Measurements from ENCODE around the gene ADRA2B. TPM values are rescaled to one million over a fixed set of nuclear protein-coding genes. Genes with fewer than 3 reads are reported as not detected.
"Not testable (repeated sequence)": the region's sequence is repeated elsewhere in the genome, so short reads cannot be mapped to it uniquely, and the experiment has no call there.

The ADRA2B gene
- total RNA-seq, 2 donors from 2014 or later: under 0.01 to 0.26 TPM

- Histone ChIP-seq H3K36me3 (replicated peaks in 1 of 2; ENCODE audit: insufficient read depth in 1 of 2, low read depth in 2 of 2) (no peaks in the 10 kb centered on the region), H3K27me3 (no peaks in the 10 kb centered on the region), H3K27ac (no peak overlapping the region), H3K9me3 (peaks cover 0 to 8% (median 0%) of the 10 kb centered on the region in 3 donors), H3K4me1 (no peaks in the 10 kb centered on the region), H3K4me3 (no peak overlapping the region)
- no peak for ATAC-seq
- WGBS, 2 donors: 70 to 76% methylated on average over 2 of the region's 2 CpGs
- TF ChIP-seq CTCF (IDR thresholded peaks at IDR 0.05) (no peak), POLR2A (IDR thresholded peaks at IDR 0.05) (no peak)
- intact Hi-C loops (cut with DNase I): no loop called here
- DNase-seq: no peak
These were observed 41.1 kb downstream of the ADRA2B start for GRCh38 chr2:96075199-96075771.

- H3K4me3 ChIP-seq: no peak overlapping the region
- no peaks in the 10 kb centered on the region for H3K4me1 ChIP-seq
- ATAC-seq (no peak), DNase-seq (no peak)
- 62 to 74% methylated on average over 5 to 6 of the region's 6 CpGs for WGBS, 2 donors
- no peaks in the 10 kb centered on the region for H3K27me3 ChIP-seq
- intact Hi-C loops (cut with DNase I): no loop called here
- peaks cover 0 to 8% (median 0%) of the 10 kb centered on the region in 3 donors for H3K9me3 ChIP-seq
- H3K36me3 ChIP-seq (replicated peaks in 1 of 2; ENCODE audit: insufficient read depth in 1 of 2, low read depth in 2 of 2): no peaks in the 10 kb centered on the region
- H3K27ac ChIP-seq: no peak overlapping the region
- no peak for TF ChIP-seq CTCF (IDR thresholded peaks at IDR 0.05)
- TF ChIP-seq POLR2A (IDR thresholded peaks at IDR 0.05): no peak
These were observed 42.2 kb downstream of the ADRA2B start for GRCh38 chr2:96074156-96074555.

GRCh38 chr2:96073170-96073775 is 43.1 kb downstream of the ADRA2B start:
- H3K9me3 ChIP-seq: peaks cover 0 to 8% (median 0%) of the 10 kb centered on the region in 3 donors
- no peak overlapping the region for H3K4me3 ChIP-seq
- no peaks in the 10 kb centered on the region for H3K4me1 ChIP-seq
- no peak for ATAC-seq
- 75 to 81% methylated on average over 7 of the region's 7 CpGs for WGBS, 2 donors
- H3K36me3 ChIP-seq (replicated peaks in 1 of 2; ENCODE audit: insufficient read depth in 1 of 2, low read depth in 2 of 2): no peaks in the 10 kb centered on the region
- H3K27ac ChIP-seq: no peak overlapping the region
- DNase-seq: no peak
- TF ChIP-seq CTCF (IDR thresholded peaks at IDR 0.05) (no peak), POLR2A (IDR thresholded peaks at IDR 0.05) (no peak)
- H3K27me3 ChIP-seq: no peaks in the 10 kb centered on the region
- intact Hi-C loops (cut with DNase I): no loop called here

- DNase-seq: no peak
- no peak for ATAC-seq
These were observed 43.6 kb downstream of the ADRA2B start for GRCh38 chr2:96072746-96073145.

GRCh38 chr2:96071977-96072491 is 44.3 kb downstream of the ADRA2B start:
- H3K4me1 ChIP-seq; H3K9me3 ChIP-seq; DNase-seq; H3K27me3 ChIP-seq; ATAC-seq; H3K27ac ChIP-seq; intact Hi-C loops (cut with DNase I); H3K36me3 ChIP-seq (replicated peaks in 1 of 2; ENCODE audit: insufficient read depth in 1 of 2, low read depth in 2 of 2); H3K4me3 ChIP-seq: not testable (repeated sequence)
- 65 to 81% methylated on average over 2 to 8 of the region's 8 CpGs for WGBS, 2 donors

More at GRCh38 chr2:96072746-96073145, 43.6 kb downstream of the ADRA2B start:
- Histone ChIP-seq H3K4me3 (no peak overlapping the region), H3K9me3 (peaks cover 0 to 8% (median 0%) of the 10 kb centered on the region in 3 donors), H3K36me3 (replicated peaks in 1 of 2; ENCODE audit: insufficient read depth in 1 of 2, low read depth in 2 of 2) (no peaks in the 10 kb centered on the region), H3K27ac (no peak overlapping the region), H3K27me3 (no peaks in the 10 kb centered on the region), H3K4me1 (no peaks in the 10 kb centered on the region)
- WGBS, 2 donors: 74 to 83% methylated on average over 10 to 11 of the region's 11 CpGs
- TF ChIP-seq CTCF (IDR thresholded peaks at IDR 0.05): no peak
- no peak for TF ChIP-seq POLR2A (IDR thresholded peaks at IDR 0.05)
- intact Hi-C loops (cut with DNase I): no loop called here

- H3K4me1 ChIP-seq; H3K4me3 ChIP-seq; H3K9me3 ChIP-seq; intact Hi-C loops (cut with DNase I); ATAC-seq; H3K27me3 ChIP-seq; DNase-seq; H3K36me3 ChIP-seq (replicated peaks in 1 of 2; ENCODE audit: insufficient read depth in 1 of 2, low read depth in 2 of 2); H3K27ac ChIP-seq: not testable (repeated sequence)
- WGBS, 2 donors: 73 to 86% methylated on average over 11 to 16 of the region's 16 CpGs
These were observed 45.0 kb downstream of the ADRA2B start for GRCh38 chr2:96071087-96071976.

- DNase-seq: not testable (repeated sequence)
These were observed 46.0 kb downstream of the ADRA2B start for GRCh38 chr2:96070351-96070750.

More at GRCh38 chr2:96070351-96070750, 46.0 kb downstream of the ADRA2B start:
- ATAC-seq; H3K4me1 ChIP-seq; intact Hi-C loops (cut with DNase I); H3K9me3 ChIP-seq; H3K4me3 ChIP-seq; H3K27me3 ChIP-seq; H3K36me3 ChIP-seq (replicated peaks in 1 of 2; ENCODE audit: insufficient read depth in 1 of 2, low read depth in 2 of 2); H3K27ac ChIP-seq: not testable (repeated sequence)
- 84 to 88% methylated on average over 4 to 5 of the region's 5 CpGs for WGBS, 2 donors

Measured in body of pancreas (tissue), 4 donors.